GM23338 (cell line): ENCODE results near the gene OPN1MW3. TPM values are rescaled to one million over a fixed set of nuclear protein-coding genes. Genes with fewer than 3 reads are reported as not detected.

ENCODE experiments used
- ATAC-seq: fragments of 200-7000 bp; cut with Tn5 transposase; 3 replicates; pipeline ENCODE4 v1.9.1; 2020
- DNase-seq: peaks from one replicate; pipeline ENCODE4 v3.0.0-alpha.2; 2015; ENCODE audit warnings: low spot score
- H2AFZ ChIP-seq: fragments of 200-600 bp; sonication (generic); 2 replicates; pipeline ENCODE4 v1.8.0; 2016; ENCODE audit warnings: antibody characterized with exemption, mild to moderate bottlenecking, moderate library complexity
- H3F3A ChIP-seq: fragments of 200-600 bp; sonication (generic); replicated peaks from 2 replicates; pipeline ENCODE4 v1.8.0; 2017; ENCODE audit warnings: antibody characterized with exemption, mixed run types, low read depth
- H3K27ac ChIP-seq: fragments of 200-600 bp; sonication (generic); 2 replicates; pipeline ENCODE4 v1.6.1; 2016; ENCODE audit warnings: low read depth
- H3K27me3 ChIP-seq: fragments of 200-600 bp; sonication (generic); 2 replicates; pipeline ENCODE4 v1.8.0; 2016; ENCODE audit warnings: mild to moderate bottlenecking, mixed run types, moderate library complexity; ENCODE audit not compliant: insufficient read depth
- H3K36me3 ChIP-seq: fragments of 200-600 bp; sonication (generic); 2 replicates; pipeline ENCODE4 v1.8.0; 2016; ENCODE audit warnings: mild to moderate bottlenecking; ENCODE audit not compliant: insufficient read depth
- H3K4me1 ChIP-seq: fragments of 200-600 bp; sonication (generic); 2 replicates; pipeline ENCODE4 v1.8.0; 2016; ENCODE audit warnings: mild to moderate bottlenecking, moderate library complexity; ENCODE audit not compliant: insufficient read depth
- H3K4me2 ChIP-seq: fragments of 200-600 bp; sonication (generic); 2 replicates; pipeline ENCODE4 v1.7.1; 2017; ENCODE audit warnings: mixed run types
- H3K4me3 ChIP-seq: fragments of 200-600 bp; sonication (generic); 2 replicates; pipeline ENCODE4 v1.6.1; 2016; ENCODE audit warnings: mixed run types
- H3K79me2 ChIP-seq: fragments of 200-600 bp; sonication (generic); replicated peaks from 2 replicates; pipeline ENCODE4 v1.8.0; 2017; ENCODE audit warnings: mild to moderate bottlenecking; ENCODE audit not compliant: insufficient read depth
- H3K9me2 ChIP-seq: fragments of 200-600 bp; sonication (generic); 2 replicates; pipeline ENCODE4 v1.8.0; 2017; ENCODE audit not compliant: insufficient read depth
- H4K20me1 ChIP-seq: fragments of 200-600 bp; sonication (generic); replicated peaks from 2 replicates; pipeline ENCODE4 v1.8.0; 2017; ENCODE audit warnings: mild to moderate bottlenecking; ENCODE audit not compliant: insufficient read depth
- H3K27ac Mint-ChIP-seq: 2 replicates; pipeline ENCODE4 v1.8.0; 2020; ENCODE audit warnings: inconsistent platforms, mild to moderate bottlenecking, moderate library complexity, mixed read lengths
- H3K27me3 Mint-ChIP-seq: 3 replicates; pipeline ENCODE4 v1.8.0; 2022; ENCODE audit warnings: low read depth, mild to moderate bottlenecking, moderate library complexity, mixed read lengths, inconsistent platforms; ENCODE audit not compliant: insufficient read depth, poor library complexity
- H3K36me3 Mint-ChIP-seq: 3 replicates; pipeline ENCODE4 v1.8.0; 2021; ENCODE audit warnings: low read depth, mild to moderate bottlenecking, inconsistent platforms, moderate library complexity, mixed read lengths
- H3K4me1 Mint-ChIP-seq: 3 replicates; pipeline ENCODE4 v1.8.0; 2020; ENCODE audit warnings: mild to moderate bottlenecking, inconsistent platforms, mixed read lengths
- H3K4me3 Mint-ChIP-seq: 3 replicates; pipeline ENCODE4 v1.8.0; 2021; ENCODE audit warnings: moderate library complexity, mild to moderate bottlenecking, inconsistent platforms, mixed read lengths
- H3K9me3 Mint-ChIP-seq: 3 replicates; pipeline ENCODE4 v1.8.0; 2020; ENCODE audit warnings: moderate library complexity, mild to moderate bottlenecking, inconsistent platforms, mixed read lengths
- CTCF ChIP-seq, 2 experiments: fragments of 200-600 bp in 1 of 2; sonication (generic) in 1 of 2; conservative IDR thresholded peaks; 2 replicates each; pipeline versions ENCODE4 v1.5.1 to v1.6.1; 2016 to 2017; ENCODE audit warnings: antibody characterized with exemption in 2 of 2, low read depth in 2 of 2, mild to moderate bottlenecking in 2 of 2, moderate library complexity in 1 of 2
- ETS1 ChIP-seq: IDR thresholded peaks from 2 replicates; pipeline ENCODE4 v1.6.1; 2016; ENCODE audit warnings: antibody characterized with exemption
- EZH2phosphoT487 ChIP-seq: fragments of 200-600 bp; sonication (generic); IDR thresholded peaks from one replicate; pipeline ENCODE4 v1.8.1; 2018; ENCODE audit warnings: antibody characterized with exemption; ENCODE audit not compliant: unreplicated experiment
- JUNB ChIP-seq: IDR thresholded peaks from one replicate; pipeline ENCODE4 v1.6.1; 2016; ENCODE audit warnings: antibody characterized with exemption; ENCODE audit not compliant: unreplicated experiment
- POLR2AphosphoS5 ChIP-seq: IDR thresholded peaks from 2 replicates; pipeline ENCODE4 v1.6.1; 2016; ENCODE audit warnings: antibody characterized with exemption, low read depth
- ZNF114 ChIP-seq: fragments of 250-450 bp; sonication (Bioruptor Pico); IDR thresholded peaks from 2 replicates; pipeline ENCODE4 v1.5.0; 2020; ENCODE audit warnings: mild to moderate bottlenecking, moderate library complexity
- ZNF462 ChIP-seq: fragments of 250-450 bp; sonication (Bioruptor Pico); IDR thresholded peaks from 2 replicates; pipeline ENCODE4 v1.5.0; 2020; ENCODE audit warnings: mild to moderate bottlenecking, moderate library complexity
- polyA plus RNA-seq: library from polyadenylated mRNA; unstranded; fragments of >200 nt; fragmentation: Nextera tagmentation; extraction: Ambion mirVana; gene quantifications from 2 replicates; pipeline ENCODE4 v1.2.1, GENCODE V29; 2016
- total RNA-seq: library from RNA; depleted of rRNA; stranded (reverse); fragments of >200 nt; shearing (Covaris generic); gene quantifications from 2 replicates; pipeline ENCODE4 v1.2.3, GENCODE V29; 2014

Gene OPN1MW3
- total and polyA plus RNA-seq, 2 experiments from 2014 or later = not detected

- TF ChIP-seq POLR2AphosphoS5 (no peak), ZNF462 (CRISPR knock-in tag) (no peak)
Observed at GRCh38 chrX:154296731-154297130, 39.3 kb downstream of the OPN1MW3 start (continued).

GRCh38 chrX:154298312-154298711 lies 40.9 kb downstream of the OPN1MW3 start:
- H3K9me3 Mint-ChIP-seq = no peaks in the 10 kb centered on the region; the same call in 2 of the 3 replicates
- H3K4me3 ChIP-seq = no peak overlapping the region

More at GRCh38 chrX:154298312-154298711, 40.9 kb downstream of the OPN1MW3 start:
- Mint-ChIP-seq H3K27ac (no peak overlapping the region), H3K4me3 (no peak overlapping the region), H3K4me1 (no peaks in the 10 kb centered on the region), H3K27me3 (peaks cover 8% of the 10 kb centered on the region), H3K36me3 (no peaks in the 10 kb centered on the region)
- ATAC-seq = no peak
- Histone ChIP-seq H3K79me2 (no peaks in the 10 kb centered on the region), H3K4me2 (no peak overlapping the region), H3K36me3 (no peaks in the 10 kb centered on the region), H2AFZ (no peak overlapping the region), H3K27me3 (no peaks in the 10 kb centered on the region), H3K27ac (no peak overlapping the region), H3F3A (no peaks in the 10 kb centered on the region), H3K4me1 (no peaks in the 10 kb centered on the region), H3K9me2 (no peaks in the 10 kb centered on the region), H4K20me1 (no peaks in the 10 kb centered on the region)
- DNase-seq = no peak
- no peak for TF ChIP-seq ZNF114 (CRISPR knock-in tag)
- TF ChIP-seq ETS1 = no peak
- TF ChIP-seq POLR2AphosphoS5 = no peak
- TF ChIP-seq CTCF (conservative IDR thresholded peaks at IDR 0.05; ENCODE audit: low read depth in 2 of 2) = no peak
- no peak for TF ChIP-seq JUNB
- TF ChIP-seq EZH2phosphoT487 = no peak
